Mesenchymal stem cell (in vitro differentiated cells and primary cell): ENCODE results near the gene LHFPL6.

Experiments used
- DNase-seq: peaks from one replicate; pipeline ENCODE4 v3.0.0-alpha.2; 2013
- H2AFZ ChIP-seq: one replicate; pipeline ENCODE4 v1.6.1; 2013; ENCODE audit warnings: low read depth, mild to moderate bottlenecking, control low read depth, inconsistent platforms, low read length, moderate library complexity
- H2AK5ac ChIP-seq: 2 replicates; pipeline ENCODE4 v1.6.1; 2013; ENCODE audit warnings: low read length, moderate library complexity, mild to moderate bottlenecking, inconsistent platforms; ENCODE audit not compliant: severe bottlenecking
- H2BK120ac ChIP-seq: one replicate; pipeline ENCODE4 v1.6.1; 2013; ENCODE audit warnings: low read depth, mild to moderate bottlenecking, inconsistent platforms, low read length, moderate library complexity
- H2BK12ac ChIP-seq, 2 experiments: one replicate each; pipeline ENCODE4 v1.6.1; 2013; ENCODE audit warnings: inconsistent platforms in 2 of 2, low read length in 2 of 2, mild to moderate bottlenecking in 2 of 2, moderate library complexity in 2 of 2, control low read depth in 1 of 2
- H2BK15ac ChIP-seq: one replicate; pipeline ENCODE4 v1.6.1; 2013; ENCODE audit warnings: mild to moderate bottlenecking, low read depth, inconsistent platforms; ENCODE audit not compliant: poor library complexity, severe bottlenecking
- H2BK5ac ChIP-seq: 2 replicates; pipeline ENCODE4 v1.6.1; 2013; ENCODE audit warnings: low read depth, mild to moderate bottlenecking, low read length, control low read depth, inconsistent platforms; ENCODE audit not compliant: poor library complexity, severe bottlenecking
- H3K14ac ChIP-seq, 2 experiments: one replicate each; pipeline ENCODE4 v1.6.1; 2013; ENCODE audit warnings: inconsistent platforms in 2 of 2, low read length in 2 of 2, control low read depth in 1 of 2, mild to moderate bottlenecking in 1 of 2, moderate library complexity in 1 of 2
- H3K18ac ChIP-seq, 2 experiments: one replicate each; pipeline ENCODE4 v1.6.1; 2013; ENCODE audit warnings: inconsistent platforms in 2 of 2, low read length in 2 of 2, control low read depth in 1 of 2, low read depth in 1 of 2, mild to moderate bottlenecking in 1 of 2
- H3K23ac ChIP-seq, 2 experiments: one replicate each; pipeline ENCODE4 v1.6.1; 2013; ENCODE audit warnings: inconsistent platforms in 2 of 2, low read length in 2 of 2, mild to moderate bottlenecking in 2 of 2, moderate library complexity in 2 of 2, control low read depth in 1 of 2
- H3K27ac ChIP-seq: 2 replicates; pipeline ENCODE4 v1.5.1; 2013; ENCODE audit warnings: mild to moderate bottlenecking, moderate library complexity, low read length, control low read depth, inconsistent platforms; ENCODE audit not compliant: poor library complexity, severe bottlenecking
- H3K27me3 ChIP-seq, 2 experiments: 2 replicates each; pipeline versions ENCODE4 v1.6.1 to v1.7.0; 2013; ENCODE audit warnings: low read length in 2 of 2, mild to moderate bottlenecking in 2 of 2, moderate library complexity in 2 of 2, control low read depth in 1 of 2, inconsistent platforms in 1 of 2; ENCODE audit not compliant: control insufficient read depth in 1 of 2, insufficient read depth in 1 of 2
- H3K36me3 ChIP-seq, 2 experiments: 2 replicates each; pipeline versions ENCODE4 v1.6.1 to v1.7.0; 2013; ENCODE audit warnings: low read length in 2 of 2, control low read depth in 1 of 2, inconsistent platforms in 1 of 2, low read depth in 1 of 2, mild to moderate bottlenecking in 1 of 2; ENCODE audit not compliant: insufficient read depth in 2 of 2, control insufficient read depth in 1 of 2
- H3K4ac ChIP-seq, 2 experiments: one replicate each; pipeline ENCODE4 v1.6.1; 2013; ENCODE audit warnings: inconsistent platforms in 2 of 2, low read length in 2 of 2, mild to moderate bottlenecking in 2 of 2, moderate library complexity in 2 of 2, control low read depth in 1 of 2, low read depth in 1 of 2
- H3K4me1 ChIP-seq: 2 replicates; pipeline ENCODE4 v1.6.1; 2013; ENCODE audit warnings: low read depth, low read length, control low read depth; ENCODE audit not compliant: control insufficient read depth, insufficient read depth
- H3K4me2 ChIP-seq: 2 replicates; pipeline ENCODE4 v1.6.1; 2013; ENCODE audit warnings: low read length, mild to moderate bottlenecking, inconsistent platforms; ENCODE audit not compliant: poor library complexity, severe bottlenecking
- H3K4me3 ChIP-seq, 2 experiments: 2 replicates each; pipeline versions ENCODE4 v1.5.1 to v1.7.0; 2013; ENCODE audit warnings: low read length in 2 of 2, mild to moderate bottlenecking in 2 of 2, control low read depth in 1 of 2, low read depth in 1 of 2; ENCODE audit not compliant: insufficient read depth in 1 of 2
- H3K79me1 ChIP-seq: replicated peaks from 2 replicates; pipeline ENCODE4 v1.6.1; 2013; ENCODE audit warnings: mild to moderate bottlenecking, control low read depth, low read length, inconsistent platforms; ENCODE audit not compliant: poor library complexity, severe bottlenecking
- H3K9ac ChIP-seq: 2 replicates; pipeline ENCODE4 v1.7.0; 2013; ENCODE audit warnings: mild to moderate bottlenecking, low read length, moderate library complexity
- H3K9me3 ChIP-seq: 2 replicates; pipeline ENCODE4 v1.7.0; 2013; ENCODE audit warnings: mild to moderate bottlenecking, low read length; ENCODE audit not compliant: control insufficient read depth
- H4K8ac ChIP-seq: one replicate; pipeline ENCODE4 v1.6.1; 2013; ENCODE audit warnings: inconsistent platforms, mild to moderate bottlenecking, low read length, moderate library complexity
- H4K91ac ChIP-seq: one replicate; pipeline ENCODE4 v1.6.1; 2013; ENCODE audit warnings: mild to moderate bottlenecking, low read length, inconsistent platforms
- WGBS: methylation state at CpG from one replicate; pipeline ENCODE4 v1.1.7; 2013; ENCODE audit warnings: mixed read lengths; 5-methylcytosine and 5-hydroxymethylcytosine counted together

Gene LHFPL6

GRCh38 chr13:39379667-39380655 lies 223.0 kb downstream of the LHFPL6 start:
- Histone ChIP-seq H2BK5ac (no peak overlapping the region), H3K36me3 (no peaks in the 10 kb centered on the region), H3K14ac (no peak overlapping the region), H3K23ac (no peak overlapping the region), H3K9ac (no peak overlapping the region), H3K18ac (no peak overlapping the region), H2BK12ac (no peak overlapping the region), H2BK120ac (no peak overlapping the region), H3K9me3 (no peaks in the 10 kb centered on the region), H2AK5ac (no peak overlapping the region), H4K8ac (no peak overlapping the region), H3K4me1 (no peaks in the 10 kb centered on the region), H3K27ac (no peak overlapping the region), H4K91ac (no peak overlapping the region), H3K79me1 (no peaks in the 10 kb centered on the region), H2BK15ac (no peak overlapping the region), H3K4me3 (no peak overlapping the region), H3K4ac (no peak overlapping the region), H3K27me3 (no peaks in the 10 kb centered on the region), H2AFZ (no peak overlapping the region), H3K4me2 (no peak overlapping the region)
- no peak for DNase-seq
- 95% methylated on average over 4 of the region's 4 CpGs for WGBS

- no peaks in the 10 kb centered on the region for H3K4me1 ChIP-seq
- H3K9ac ChIP-seq = no peak overlapping the region
- no peaks in the 10 kb centered on the region for H3K79me1 ChIP-seq
- no peak overlapping the region for H3K23ac ChIP-seq
- H2AFZ ChIP-seq = no peak overlapping the region
- H2BK120ac ChIP-seq = no peak overlapping the region
- no peaks in the 10 kb centered on the region for H3K27me3 ChIP-seq
- H3K4ac ChIP-seq = no peak overlapping the region
- no peak overlapping the region for H3K4me2 ChIP-seq
- no peak overlapping the region for H2BK5ac ChIP-seq
- no peak overlapping the region for H4K8ac ChIP-seq
- H3K36me3 ChIP-seq = no peaks in the 10 kb centered on the region
- no peak overlapping the region for H2AK5ac ChIP-seq
- H3K18ac ChIP-seq = no peak overlapping the region
- H3K14ac ChIP-seq = no peak overlapping the region
- WGBS = 83% methylated on average over 2 of the region's 2 CpGs
- no peak overlapping the region for H2BK12ac ChIP-seq
- DNase-seq = no peak
- no peak overlapping the region for H3K27ac ChIP-seq
- no peak overlapping the region for H4K91ac ChIP-seq
- H3K4me3 ChIP-seq = no peak overlapping the region
- H2BK15ac ChIP-seq = no peak overlapping the region
- H3K9me3 ChIP-seq = no peaks in the 10 kb centered on the region
These were observed 223.9 kb downstream of the LHFPL6 start for GRCh38 chr13:39379118-39379517.

- Histone ChIP-seq H3K9ac (no peak overlapping the region), H2BK15ac (no peak overlapping the region), H3K4me2 (no peak overlapping the region), H4K91ac (no peak overlapping the region), H4K8ac (no peak overlapping the region), H3K18ac (no peak overlapping the region), H2AFZ (no peak overlapping the region), H3K23ac (no peak overlapping the region), H3K27me3 (no peaks in the 10 kb centered on the region), H3K14ac (no peak overlapping the region), H3K36me3 (no peaks in the 10 kb centered on the region), H2BK5ac (no peak overlapping the region), H2BK120ac (no peak overlapping the region), H2BK12ac (no peak overlapping the region), H3K27ac (no peak overlapping the region), H3K79me1 (peaks cover 1% of the 10 kb centered on the region), H3K4me1 (no peaks in the 10 kb centered on the region), H3K9me3 (no peaks in the 10 kb centered on the region), H2AK5ac (no peak overlapping the region), H3K4ac (no peak overlapping the region), H3K4me3 (no peak overlapping the region)
- DNase-seq = no peak
- WGBS = 92% methylated on average over 2 of the region's 2 CpGs
These were observed 224.7 kb downstream of the LHFPL6 start for GRCh38 chr13:39378306-39378705.

GRCh38 chr13:39377699-39378098 lies 225.3 kb downstream of the LHFPL6 start:
- no peaks in the 10 kb centered on the region for H3K27me3 ChIP-seq
- H3K9me3 ChIP-seq = no peaks in the 10 kb centered on the region
- H2BK5ac ChIP-seq = no peak overlapping the region
- no peak overlapping the region for H2BK15ac ChIP-seq
- H3K18ac ChIP-seq = no peak overlapping the region
- H2AFZ ChIP-seq = no peak overlapping the region
- H2AK5ac ChIP-seq = no peak overlapping the region
- no peak overlapping the region for H4K8ac ChIP-seq
- H3K23ac ChIP-seq = no peak overlapping the region
- no peak overlapping the region for H3K14ac ChIP-seq
- H3K9ac ChIP-seq = no peak overlapping the region
- no peak overlapping the region for H3K27ac ChIP-seq
- H2BK12ac ChIP-seq = no peak overlapping the region
- peaks cover 3% of the 10 kb centered on the region for H3K79me1 ChIP-seq
- no peaks in the 10 kb centered on the region for H3K4me1 ChIP-seq
- no peak overlapping the region for H3K4me2 ChIP-seq
- no peak for DNase-seq
- H4K91ac ChIP-seq = no peak overlapping the region
- H3K36me3 ChIP-seq = no peaks in the 10 kb centered on the region
- no peak overlapping the region for H3K4ac ChIP-seq
- no peak overlapping the region for H3K4me3 ChIP-seq
- no peak overlapping the region for H2BK120ac ChIP-seq
- WGBS = no CpG with 5 or more reads among the region's 1 CpG
